Left ventricle myocardium superior (tissue), 1 donor: ENCODE data around the gene ATP13A3. TPM values are rescaled to one million over a fixed set of nuclear protein-coding genes. Genes with fewer than 3 reads are reported as not detected.
"Not testable (repeated sequence)": the region's sequence is repeated elsewhere in the genome, so short reads cannot be mapped to it uniquely, and the experiment has no call there.

Experiments used
- ATAC-seq: fragments of 200-7000 bp; cut with Tn5 transposase; one replicate; pipeline ENCODE4 v1.9.1; 2020; ENCODE audit warnings: mild to moderate bottlenecking, moderate library complexity
- DNase-seq: peaks from one replicate; pipeline ENCODE4 v3.0.0-alpha.2; 2020
- intact Hi-C: fragments of 100-400 bp; cut with micrococcal nuclease; formaldehyde crosslinking; loops from one replicate; pipeline ENCODE4 v1.11.0; 2022
- long read RNA-seq: library from polyadenylated mRNA; unstranded; transcript quantifications from one replicate; pipeline ENCODE4 v2.0.0, GENCODE V29; 2021
- total RNA-seq: library from RNA; stranded (reverse); fragmentation: NEBNext Ultra II Directional; extraction: Animal tissue kit (Norgen Biotek cat#: 25700); gene quantifications from one replicate; pipeline ENCODE4 v1.2.1, GENCODE V29; 2021
- donor health status: DM: no; HTN: yes; CAD: no; lungs with severe emphysema.

The ATP13A3 gene
- total RNA-seq: 41.4 TPM
- long read RNA-seq, full-length matches to known transcripts: 1 of 14 reads
- long read RNA-seq, partial matches to known transcripts: 4 of 14 reads
- long read RNA-seq, other reads (novel, unspliced or antisense): 9 of 14 reads

- intact Hi-C loops: no loop called here
- peak; percentile 95 for ATAC-seq
- DNase-seq: peak; percentile 94
These were observed at the start of gene ATP13A3 for GRCh38 chr3:194486540-194487288. ATP13A3 (minus strand) TSS chr3:194487002; CDS start chr3:194462190, 24,812 bp downstream.

- DNase-seq, intact Hi-C loops, ATAC-seq: not testable (repeated sequence)
These were observed 48.4 kb upstream of the ATP13A3 start for GRCh38 chr3:194535199-194535598.

- no peak for DNase-seq
- intact Hi-C loops: no loop called here
- no peak for ATAC-seq
These were observed 47.4 kb upstream of the ATP13A3 start for GRCh38 chr3:194534243-194534642.

- intact Hi-C loops: no loop called here
- DNase-seq (no peak), ATAC-seq (no peak)
These were observed 45.8 kb upstream of the ATP13A3 start for GRCh38 chr3:194532591-194532990.

- no peak for ATAC-seq
- intact Hi-C loops: no loop called here
- DNase-seq: no peak
These were observed 40.9 kb upstream of the ATP13A3 start for GRCh38 chr3:194527726-194528125.

GRCh38 chr3:194526164-194526563 is 39.4 kb upstream of the ATP13A3 start:
- no peak for DNase-seq
- intact Hi-C loops: no loop called here
- no peak for ATAC-seq

- DNase-seq (no peak), ATAC-seq (peak; percentile 36)
- intact Hi-C loops: no loop called here
These were observed 35.8 kb upstream of the ATP13A3 start for GRCh38 chr3:194522579-194523046.

GRCh38 chr3:194521510-194522260 is 34.9 kb upstream of the ATP13A3 start:
- peak; percentile 27 for ATAC-seq
- no peak for DNase-seq
- intact Hi-C loops: no loop called here

- DNase-seq, ATAC-seq, intact Hi-C loops: not testable (repeated sequence)
These were observed 33.9 kb upstream of the ATP13A3 start for GRCh38 chr3:194520682-194521162.

- peak; percentile 46 for ATAC-seq
- DNase-seq, intact Hi-C loops: not testable (repeated sequence)
These were observed 33.4 kb upstream of the ATP13A3 start for GRCh38 chr3:194520201-194520600.

GRCh38 chr3:194518652-194519051 is 31.9 kb upstream of the ATP13A3 start:
- DNase-seq (no peak), ATAC-seq (no peak)
- intact Hi-C loops: no loop called here

GRCh38 chr3:194517333-194517732 is 30.5 kb upstream of the ATP13A3 start:
- intact Hi-C loops: no loop called here
- no peak for DNase-seq
- no peak for ATAC-seq

GRCh38 chr3:194514626-194515025 is 27.8 kb upstream of the ATP13A3 start:
- DNase-seq (no peak), ATAC-seq (no peak)
- intact Hi-C loops: no loop called here

- ATAC-seq: no peak
- DNase-seq: no peak
- intact Hi-C loops: no loop called here
These were observed 26.2 kb upstream of the ATP13A3 start for GRCh38 chr3:194512895-194513601.

- intact Hi-C loops: no loop called here
- no peak for DNase-seq
- ATAC-seq: no peak
These were observed 22.0 kb upstream of the ATP13A3 start for GRCh38 chr3:194508491-194509453.

- intact Hi-C loops: no loop called here
- DNase-seq: no peak
- no peak for ATAC-seq
These were observed 20.8 kb upstream of the ATP13A3 start for GRCh38 chr3:194507571-194507970.

GRCh38 chr3:194505791-194506415 is 19.1 kb upstream of the ATP13A3 start:
- no peak for ATAC-seq
- intact Hi-C loops: no loop called here
- no peak for DNase-seq

GRCh38 chr3:194504861-194505260 is 18.1 kb upstream of the ATP13A3 start:
- no peak for ATAC-seq
- intact Hi-C loops: no loop called here
- DNase-seq: no peak
